ENCODE data around the gene PDE1C.

DNA sequence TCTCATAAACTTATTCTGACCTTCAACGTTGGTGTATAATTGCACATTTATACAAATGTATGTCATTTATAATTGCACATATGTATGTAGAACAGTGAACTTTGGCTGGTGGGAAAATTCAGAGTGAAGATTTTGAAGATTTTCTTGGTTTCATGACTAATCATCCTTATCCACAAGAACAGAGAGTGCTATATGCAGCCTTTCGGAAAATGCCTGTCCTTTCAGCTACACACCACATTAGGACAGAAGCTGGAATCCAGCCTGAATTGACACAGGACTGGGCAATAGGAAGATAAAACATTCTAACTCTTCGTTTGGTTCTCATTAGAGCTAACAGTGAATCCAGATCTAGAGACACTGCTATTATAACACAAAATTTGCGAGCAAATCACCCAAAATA lies 166.2 kb downstream of the PDE1C start:
- TF ChIP-seq, protein P1, sequence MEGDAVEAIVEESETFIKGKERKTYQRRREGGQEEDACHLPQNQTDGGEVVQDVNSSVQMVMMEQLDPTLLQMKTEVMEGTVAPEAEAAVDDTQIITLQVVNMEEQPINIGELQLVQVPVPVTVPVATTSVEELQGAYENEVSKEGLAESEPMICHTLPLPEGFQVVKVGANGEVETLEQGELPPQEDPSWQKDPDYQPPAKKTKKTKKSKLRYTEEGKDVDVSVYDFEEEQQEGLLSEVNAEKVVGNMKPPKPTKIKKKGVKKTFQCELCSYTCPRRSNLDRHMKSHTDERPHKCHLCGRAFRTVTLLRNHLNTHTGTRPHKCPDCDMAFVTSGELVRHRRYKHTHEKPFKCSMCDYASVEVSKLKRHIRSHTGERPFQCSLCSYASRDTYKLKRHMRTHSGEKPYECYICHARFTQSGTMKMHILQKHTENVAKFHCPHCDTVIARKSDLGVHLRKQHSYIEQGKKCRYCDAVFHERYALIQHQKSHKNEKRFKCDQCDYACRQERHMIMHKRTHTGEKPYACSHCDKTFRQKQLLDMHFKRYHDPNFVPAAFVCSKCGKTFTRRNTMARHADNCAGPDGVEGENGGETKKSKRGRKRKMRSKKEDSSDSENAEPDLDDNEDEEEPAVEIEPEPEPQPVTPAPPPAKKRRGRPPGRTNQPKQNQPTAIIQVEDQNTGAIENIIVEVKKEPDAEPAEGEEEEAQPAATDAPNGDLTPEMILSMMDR (IDR thresholded peaks at IDR 0.05): no peak
- TF ChIP-seq EZH2 (IDR thresholded peaks at IDR 0.05; ENCODE audit: borderline replicate concordance, insufficient read depth, low read depth, low read length, poor library complexity, severe bottlenecking): no peak
